GM12878 (cell line): Measurements from ENCODE around the gene CCP110. TPM values are rescaled to one million over a fixed set of nuclear protein-coding genes. Genes with fewer than 3 reads are reported as not detected.

Experiments
- ATAC-seq: fragments of 200-7000 bp; cut with Tn5 transposase; 3 replicates; pipeline ENCODE4 v1.9.1; 2020; ENCODE audit warnings: mild to moderate bottlenecking, moderate library complexity
- BruUV-seq: library from RNA; stranded (reverse); fragments of 400-500 nt; replicated peaks from 2 replicates; lab custom pipeline; 2021; lab: Mats Ljungman, UMichigan
- CTCF ChIA-PET: fragments of 300-600 bp; sonication (Branson Sonifier 250); formaldehyde crosslinking; extraction: SDS; loops from one replicate; lab custom pipeline; 2021; ENCODE audit warnings: inconsistent platforms; lab: Yijun Ruan, JAX
- POLR2A ChIA-PET: fragments of 350-600 bp; formaldehyde crosslinking; extraction: SDS; loops from one replicate; lab custom pipeline; 2021; ENCODE audit warnings: inconsistent platforms; lab: Charles Lee
- RAD21 ChIA-PET: fragments of 300-600 bp; sonication (Branson Sonifier 250); formaldehyde crosslinking; loops from one replicate; lab custom pipeline; 2023; ENCODE audit warnings: antibody characterized with exemption; ENCODE audit not compliant: unreplicated experiment; lab: Charles Lee
- SMC1A ChIA-PET: fragments of 300-600 bp; sonication (Branson Sonifier 250); formaldehyde crosslinking; loops from one replicate; lab custom pipeline; 2023; ENCODE audit not compliant: unreplicated experiment, uncharacterized antibody; lab: Charles Lee
- DNase-seq: peaks from one replicate; pipeline ENCODE4 v3.0.0-alpha.2; 2011; ENCODE audit warnings: low read depth, low spot score
- FAIRE-seq: peaks from 3 replicates; lab custom pipeline; 2011; peaks lifted over from hg19 to GRCh38; lab: Jason Lieb, UNC
- H2AFZ ChIP-seq: 2 replicates; pipeline ENCODE4 v1.6.0; 2011; ENCODE audit warnings: low read depth, low read length, control low read depth; ENCODE audit not compliant: control insufficient read depth
- H3K27ac ChIP-seq: 2 replicates; pipeline ENCODE4 v1.5.1; 2011; ENCODE audit warnings: control low read depth; ENCODE audit not compliant: control insufficient read depth, insufficient read depth
- H3K27me3 ChIP-seq, 2 experiments: replicated peaks in 1 of 2; 2 replicates each; pipeline versions ENCODE4 v1.6.0 to v1.6.1; 2011; ENCODE audit warnings: low read length in 1 of 2; ENCODE audit not compliant: control insufficient read depth in 2 of 2, insufficient read depth in 2 of 2
- H3K36me3 ChIP-seq, 2 experiments: 2 replicates each; pipeline ENCODE4 v1.5.1; 2011; ENCODE audit warnings: low read length in 1 of 2; ENCODE audit not compliant: control insufficient read depth in 2 of 2, insufficient read depth in 2 of 2
- H3K4me1 ChIP-seq: 2 replicates; pipeline ENCODE4 v1.6.1; 2011; ENCODE audit warnings: mild to moderate bottlenecking, low read length, moderate library complexity, mixed read lengths; ENCODE audit not compliant: control insufficient read depth, insufficient read depth
- H3K4me2 ChIP-seq: 2 replicates; pipeline ENCODE4 v1.6.0; 2011; ENCODE audit warnings: control low read depth; ENCODE audit not compliant: control insufficient read depth, insufficient read depth
- H3K4me3 ChIP-seq: fragments of 200-600 bp; sonication (generic); 2 replicates; pipeline ENCODE4 v1.5.1; 2016
- H3K79me2 ChIP-seq: 2 replicates; pipeline ENCODE4 v1.6.0; 2011; ENCODE audit warnings: low read length; ENCODE audit not compliant: control insufficient read depth, insufficient read depth
- H3K9ac ChIP-seq: 2 replicates; pipeline ENCODE4 v1.8.0; 2011; ENCODE audit warnings: low read length, control low read depth, mixed read lengths; ENCODE audit not compliant: control insufficient read depth, insufficient read depth
- H3K9me3 ChIP-seq: replicated peaks from 3 replicates; pipeline ENCODE4 v1.5.1; 2011; ENCODE audit warnings: mild to moderate bottlenecking, low read length; ENCODE audit not compliant: control insufficient read depth, insufficient read depth
- H4K20me1 ChIP-seq: 2 replicates; pipeline ENCODE4 v1.6.0; 2011; ENCODE audit not compliant: control insufficient read depth, insufficient read depth
- CBX5 ChIP-seq: sonication (generic); IDR thresholded peaks from 2 replicates; pipeline ENCODE4 v1.6.1; 2016; ENCODE audit warnings: low read depth, moderate library complexity, mild to moderate bottlenecking, inconsistent platforms
- CTCF ChIP-seq, 3 experiments: IDR thresholded peaks in 2 of 3; conservative IDR thresholded peaks in 1 of 3; 2 replicates each; pipeline ENCODE4 v1.5.1; 2011; ENCODE audit warnings: low read depth in 3 of 3, low read length in 3 of 3, mild to moderate bottlenecking in 3 of 3, control low read depth in 2 of 3, moderate library complexity in 2 of 3, inconsistent platforms in 1 of 3, mixed read lengths in 1 of 3; ENCODE audit not compliant: control insufficient read depth in 2 of 3, insufficient read depth in 1 of 3; ENCODE audit errors: extremely low read depth in 1 of 3
- HCFC1 ChIP-seq: fragments of 150-350 bp; IDR thresholded peaks from 2 replicates; pipeline ENCODE4 v1.6.1; 2014; ENCODE audit warnings: low read length
- LARP7 ChIP-seq: fragments of 450-650 bp; IDR thresholded peaks from 2 replicates; pipeline ENCODE4 v1.6.1; 2017; ENCODE audit warnings: mild to moderate bottlenecking
- WGBS: methylation state at CpG from one replicate; pipeline ENCODE4 v1.1.6; 2016; ENCODE audit warnings: low lambda C conversion rate; ENCODE audit not compliant: insufficient replicate concordance, insufficient coverage; ENCODE audit errors: missing lambda C conversion rate; 5-methylcytosine and 5-hydroxymethylcytosine counted together
- in situ Hi-C: fragments of 300-500 bp; cut with MboI; formaldehyde crosslinking; loops from 9 replicates; pipeline ENCODE4 v1.14.3; 2018; ENCODE audit warnings: mixed read lengths
- intact Hi-C: fragments of 100-400 bp; cut with micrococcal nuclease; formaldehyde crosslinking; loops from one replicate; pipeline ENCODE4 v1.14.2; 2022; ENCODE audit not compliant: unreplicated experiment
- polyA plus RNA-seq, 11 experiments: library from polyadenylated mRNA; depleted of rRNA in 4 of 11; unstranded in 6 of 11; stranded (reverse) in 5 of 11; fragments of >200 nt; fragmentation: Nextera tagmentation in 4 of 11; fragmentation: Illumina TruSeq in 1 of 11; extraction: Ambion mirVana in 4 of 11; extraction: Trizol in 1 of 11; gene quantifications; 1 replicate in 1 of 11; 2 replicates in 10 of 11; pipeline versions ENCODE4 v1.2.1 to v1.2.3, GENCODE V29; 2011 to 2016; ENCODE audit warnings: inconsistent platforms in 2 of 11, missing spikeins in 2 of 11, low read depth in 1 of 11
- total RNA-seq, 4 experiments: library from RNA; depleted of rRNA in 3 of 4; stranded (reverse); fragments of >200 nt in 3 of 4; fragmentation: Illumina TruSeq in 1 of 4; extraction: Trizol in 1 of 4; gene quantifications; 2 replicates each; pipeline versions ENCODE4 v1.2.1 to v1.2.3, GENCODE V29; 2013 to 2021

The CCP110 gene
- total and polyA plus RNA-seq, 10 of the 15 experiments (the other 5 are each of a cell fraction or from before 2014, with no cell fraction given) = 6.4 to 38.1 (median 26.7) TPM

- no peak for TF ChIP-seq CBX5
- TF ChIP-seq, all 136 proteins: peak for 0
These were observed 36.3 kb downstream of the CCP110 start (continued) for GRCh38 chr16:19560078-19560477.

- CTCF ChIA-PET = interaction anchor here (1.8 to 3.4 kb wide), 2 partner anchors 9 to 323 kb away, joined by 6 to 18 read pairs; partner anchors contain the start of gene VPS35L
- RAD21 ChIA-PET = interaction anchor here (0.7 kb wide), 1 partner anchor 323 kb away, joined by 3 read pairs; no protein-coding TSS in a partner anchor
- no peaks in the 10 kb centered on the region for H4K20me1 ChIP-seq
- peaks cover 1 to 4% of the 10 kb centered on the region in 2 experiments; a peak in 1 of 4 replicates for H3K36me3 ChIP-seq
- BruUV-seq = no TSS peak
- FAIRE-seq (no peak), DNase-seq (no peak), ATAC-seq (no peak)
- no peaks in the 10 kb centered on the region for H3K27me3 ChIP-seq
- H3K4me2 ChIP-seq = no peak overlapping the region
- H3K27ac ChIP-seq = no peak overlapping the region
- in situ Hi-C loops (no loop called here), intact Hi-C loops (no loop called here)
- SMC1A ChIA-PET = interaction anchor here (1.2 kb wide), 1 partner anchor 23 kb away, joined by 3 read pairs; no protein-coding TSS in a partner anchor
- H3K79me2 ChIP-seq = no peaks in the 10 kb centered on the region; the same call in 1 of the 2 replicates
- TF ChIP-seq CTCF (IDR thresholded peaks at IDR 0.05 in 2 of 3, conservative IDR thresholded peaks at IDR 0.05 in 1 of 3; ENCODE audit: control insufficient read depth in 2 of 3, extremely low read depth in 1 of 3, insufficient read depth in 1 of 3, low read depth in 3 of 3, low read length in 3 of 3) (no peak), HCFC1 (no peak), LARP7 (no peak)
- no peak overlapping the region for H3K4me3 ChIP-seq
- no peak overlapping the region for H2AFZ ChIP-seq
- H3K4me1 ChIP-seq = no peaks in the 10 kb centered on the region
- H3K9me3 ChIP-seq = no peaks in the 10 kb centered on the region
- 98% methylated on average over 4 of the region's 4 CpGs for WGBS
- H3K9ac ChIP-seq = no peak overlapping the region
- POLR2A ChIA-PET = no interaction called here
These were observed 39.6 kb downstream of the CCP110 start for GRCh38 chr16:19563377-19563776.
